GM12865 (cell line): ENCODE data around the gene EML1.

Experiments used
- DNase-seq: peaks from one replicate; pipeline ENCODE4 v3.0.0; 2010; ENCODE audit warnings: low read depth
- H3K4me3 ChIP-seq: 2 replicates; pipeline ENCODE4 v1.5.1; 2011; ENCODE audit warnings: mild to moderate bottlenecking, low read depth, low read length, control low read depth
- CTCF ChIP-seq: IDR thresholded peaks from 2 replicates; pipeline ENCODE4 v1.5.1; 2011; ENCODE audit warnings: low read length, control low read depth, low read depth, inconsistent platforms; ENCODE audit not compliant: insufficient read depth; ENCODE audit errors: missing control alignments

EML1 gene

GRCh38 chr14:99784508-99784907 lies 8.7 kb upstream of the EML1 start:
- no peak overlapping the region for H3K4me3 ChIP-seq
- no peak for DNase-seq
- no peak for TF ChIP-seq CTCF

- no peak for DNase-seq
- no peak for TF ChIP-seq CTCF
- no peak overlapping the region for H3K4me3 ChIP-seq
Observed at GRCh38 chr14:99785426-99785825, 7.8 kb upstream of the EML1 start.

DNA sequence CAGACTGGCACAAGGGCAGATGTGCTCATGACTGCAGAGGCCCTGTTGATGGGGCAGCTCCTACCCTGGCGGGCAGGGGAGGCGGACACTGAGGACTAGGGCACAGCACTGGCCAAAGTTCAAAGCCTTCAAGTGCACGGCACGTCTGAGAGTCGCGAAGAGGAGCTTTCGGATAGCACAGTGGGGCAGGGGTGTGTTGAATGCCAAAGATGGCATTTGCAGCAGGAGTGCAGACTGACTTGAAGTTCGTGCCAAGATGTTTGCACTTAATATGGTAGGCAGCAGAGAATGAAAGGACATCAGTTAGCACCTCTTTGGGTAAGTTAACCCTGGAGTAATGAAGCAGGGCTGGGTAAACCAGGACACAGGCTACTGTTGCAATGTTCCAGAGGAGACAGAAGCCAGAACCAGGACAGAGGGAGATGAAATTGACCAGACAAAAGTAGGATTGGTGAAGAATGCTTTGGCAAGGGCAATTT lies 6.7 kb upstream of the EML1 start:
- no peak for DNase-seq
- no peak overlapping the region for H3K4me3 ChIP-seq
- TF ChIP-seq CTCF: no peak

DNA sequence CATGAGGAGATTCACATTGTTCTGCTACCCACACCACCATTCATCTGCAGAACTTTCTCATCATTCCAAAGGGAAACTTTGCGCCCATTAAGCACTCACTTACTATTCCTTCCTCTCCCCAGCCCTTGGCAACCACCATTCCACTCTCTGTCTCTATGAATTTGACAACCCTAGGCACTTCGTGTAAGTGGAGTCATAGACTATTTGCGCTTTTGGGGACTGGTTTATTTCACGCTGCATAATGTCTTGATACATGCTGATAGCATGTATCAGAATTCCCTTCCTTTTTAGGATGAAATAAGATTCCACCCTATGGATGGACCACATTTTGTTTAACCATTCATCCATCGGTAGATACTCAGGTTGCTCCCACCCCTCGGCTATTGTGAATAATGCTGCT lies 4.5 kb upstream of the EML1 start:
- TF ChIP-seq CTCF: no peak
- no peak for DNase-seq
- no peak overlapping the region for H3K4me3 ChIP-seq

DNA sequence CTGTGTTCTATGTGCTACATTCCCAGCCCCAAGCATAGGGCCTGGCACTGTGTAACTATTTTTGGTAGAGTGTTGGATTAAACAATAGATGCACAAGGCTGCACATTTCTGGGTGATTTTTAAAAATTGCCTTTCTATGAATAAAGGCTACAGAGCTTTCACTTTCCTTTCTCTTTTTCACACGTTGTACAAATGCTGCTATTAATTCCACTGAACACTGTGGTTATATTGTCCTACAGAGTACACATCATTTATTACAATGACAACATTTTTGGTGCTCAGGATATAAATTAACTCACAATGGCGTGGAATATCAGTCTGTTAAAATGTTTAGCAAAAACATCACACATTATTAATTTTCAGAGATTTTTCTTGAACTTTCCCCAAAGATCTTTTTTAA lies 3.6 kb upstream of the EML1 start:
- no peak overlapping the region for H3K4me3 ChIP-seq
- TF ChIP-seq CTCF: no peak
- no peak for DNase-seq

GRCh38 chr14:99790201-99790977 lies 2.8 kb upstream of the EML1 start:
- DNase-seq: no peak
- TF ChIP-seq CTCF: no peak
- no peak overlapping the region for H3K4me3 ChIP-seq

DNA sequence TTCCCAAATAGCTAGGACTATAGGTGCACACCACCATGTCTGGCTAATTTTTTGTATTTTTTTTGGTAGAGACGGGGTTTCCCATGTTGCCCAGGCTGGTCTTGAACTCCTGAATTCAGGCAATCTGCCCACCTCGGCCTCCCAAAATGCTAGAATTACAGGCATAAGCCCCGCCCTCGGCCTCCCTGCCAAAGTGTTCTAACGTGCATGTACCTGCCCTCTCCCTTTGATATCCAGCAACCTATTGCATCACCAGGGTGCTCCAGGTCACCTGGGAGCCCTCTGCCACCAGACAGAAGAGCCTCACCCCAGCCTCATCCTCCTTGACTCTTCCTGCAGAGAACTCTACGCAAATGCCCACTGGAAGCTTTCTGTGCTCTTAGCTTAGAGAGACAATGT lies 2.2 kb upstream of the EML1 start:
- no peak for TF ChIP-seq CTCF
- no peak overlapping the region for H3K4me3 ChIP-seq
- no peak for DNase-seq
